ENCODE measurements around the gene ZFR.

GRCh38 chr5:32353420-32353819 is 91.1 kb downstream of the ZFR start:
- TF ChIP-seq POLR2AphosphoS5 (IDR thresholded peaks at IDR 0.05; ENCODE audit: low read depth, low read length) (no peak), TAF1 (IDR thresholded peaks at IDR 0.05; ENCODE audit: borderline replicate concordance, insufficient read depth, low read length) (no peak), SIN3A (IDR thresholded peaks at IDR 0.05; ENCODE audit: borderline replicate concordance, insufficient read depth, low read length) (no peak), REST (IDR thresholded peaks at IDR 0.05; ENCODE audit: insufficient read depth in 1 of 2, low read depth in 2 of 2, low read length in 2 of 2) (no peak), FOXP2 (optimal IDR thresholded peaks at IDR 0.05; ENCODE audit: borderline replicate concordance, extremely low read depth, extremely low read length, insufficient read depth) (no peak)
